IMR-90 (cell line): Measurements from ENCODE around the gene CPLX1. TPM values are rescaled to one million over a fixed set of nuclear protein-coding genes. Genes with fewer than 3 reads are reported as not detected.
"Not testable (repeated sequence)": the region's sequence is repeated elsewhere in the genome, so short reads cannot be mapped to it uniquely, and the experiment has no call there.

Source experiments
- ATAC-seq: fragments of 200-7000 bp; cut with Tn5 transposase; 2 replicates; pipeline ENCODE4 v1.9.1; 2020; ENCODE audit warnings: low read depth, mild to moderate bottlenecking, moderate library complexity
- BruUV-seq: library from RNA; stranded (reverse); fragments of 400-500 nt; replicated peaks from 2 replicates; lab custom pipeline; 2021; lab: Mats Ljungman, UMichigan
- CTCF ChIA-PET: fragments of 300-600 bp; formaldehyde crosslinking; extraction: SDS; loops from one replicate; lab custom pipeline; 2021; ENCODE audit warnings: antibody characterized with exemption; lab: Yijun Ruan, JAX
- POLR2A ChIA-PET: fragments of 300-600 bp; sonication (Branson Sonifier 250); formaldehyde crosslinking; loops from one replicate; lab custom pipeline; 2022; ENCODE audit warnings: antibody characterized with exemption; ENCODE audit not compliant: unreplicated experiment; lab: Charles Lee
- DNase-seq: peaks from one replicate; pipeline ENCODE4 v3.0.0; 2013
- H2AFZ ChIP-seq: replicated peaks from 2 replicates; pipeline ENCODE3; 2013; ENCODE audit warnings: low read length, mild to moderate bottlenecking; ENCODE audit not compliant: poor library complexity
- H2AK5ac ChIP-seq: 2 replicates; pipeline ENCODE4 v1.6.1; 2013; ENCODE audit warnings: low read depth, low read length, inconsistent platforms
- H2AK9ac ChIP-seq: replicated peaks from 2 replicates; pipeline ENCODE3; 2013; ENCODE audit warnings: mild to moderate bottlenecking, low read depth, low read length, moderate library complexity; ENCODE audit not compliant: poor library complexity
- H2BK120ac ChIP-seq: 2 replicates; pipeline ENCODE4 v1.6.1; 2013; ENCODE audit warnings: low read depth, low read length, inconsistent platforms
- H2BK15ac ChIP-seq: 3 replicates; pipeline ENCODE4 v1.6.1; 2013; ENCODE audit warnings: low read depth, low read length, inconsistent platforms
- H2BK20ac ChIP-seq: 2 replicates; pipeline ENCODE4 v1.6.1; 2013; ENCODE audit warnings: low read depth, mild to moderate bottlenecking, inconsistent platforms, low read length, moderate library complexity
- H2BK5ac ChIP-seq: 2 replicates; pipeline ENCODE4 v1.6.1; 2013; ENCODE audit warnings: mild to moderate bottlenecking, low read depth, low read length, inconsistent platforms; ENCODE audit not compliant: poor library complexity, severe bottlenecking
- H3K14ac ChIP-seq: replicated peaks from 2 replicates; pipeline ENCODE4 v1.6.1; 2013; ENCODE audit warnings: low read depth, low read length, inconsistent platforms
- H3K18ac ChIP-seq: 2 replicates; pipeline ENCODE4 v1.6.1; 2013; ENCODE audit warnings: low read depth, low read length, control low read depth
- H3K23ac ChIP-seq: 2 replicates; pipeline ENCODE4 v1.6.1; 2013; ENCODE audit warnings: low read depth, low read length, inconsistent platforms
- H3K27ac ChIP-seq: 2 replicates; pipeline ENCODE4 v1.5.1; 2013; ENCODE audit warnings: mild to moderate bottlenecking, control low read depth, low read length; ENCODE audit not compliant: insufficient read depth
- H3K27me3 ChIP-seq: 2 replicates; pipeline ENCODE4 v1.6.1; 2013; ENCODE audit warnings: low read length; ENCODE audit not compliant: control insufficient read depth, insufficient read depth
- H3K36me3 ChIP-seq: 2 replicates; pipeline ENCODE4 v1.6.1; 2013; ENCODE audit warnings: low read length, mixed read lengths; ENCODE audit not compliant: control insufficient read depth, insufficient read depth
- H3K4ac ChIP-seq: 2 replicates; pipeline ENCODE4 v1.6.1; 2013; ENCODE audit warnings: low read depth, low read length, inconsistent platforms
- H3K4me1 ChIP-seq: 2 replicates; pipeline ENCODE4 v1.6.1; 2013; ENCODE audit warnings: low read length, mixed read lengths; ENCODE audit not compliant: control insufficient read depth, insufficient read depth
- H3K4me2 ChIP-seq: 2 replicates; pipeline ENCODE4 v1.6.1; 2013; ENCODE audit warnings: low read depth, mild to moderate bottlenecking, control low read depth, low read length, moderate library complexity
- H3K4me3 ChIP-seq: 2 replicates; pipeline ENCODE4 v1.5.1; 2013; ENCODE audit warnings: low read depth, mild to moderate bottlenecking, control low read depth, low read length, moderate library complexity; ENCODE audit not compliant: insufficient read depth
- H3K56ac ChIP-seq: 2 replicates; pipeline ENCODE4 v1.6.1; 2013; ENCODE audit warnings: low read length, inconsistent platforms; ENCODE audit not compliant: insufficient read depth; ENCODE audit errors: extremely low read depth
- H3K79me1 ChIP-seq, 2 experiments: 2 replicates each; pipeline ENCODE4 v1.6.1; 2013; ENCODE audit warnings: low read length in 2 of 2, inconsistent platforms in 1 of 2, low read depth in 1 of 2
- H3K9ac ChIP-seq: 2 replicates; pipeline ENCODE4 v1.6.1; 2013; ENCODE audit warnings: low read depth, low read length, control low read depth
- H3K9me1 ChIP-seq: 2 replicates; pipeline ENCODE4 v1.6.1; 2013; ENCODE audit warnings: low read length, inconsistent platforms; ENCODE audit not compliant: insufficient read depth
- H3K9me3 ChIP-seq: 2 replicates; pipeline ENCODE4 v1.6.1; 2013; ENCODE audit warnings: low read length; ENCODE audit not compliant: control insufficient read depth, insufficient read depth
- H4K20me1 ChIP-seq: 2 replicates; pipeline ENCODE4 v1.6.1; 2013; ENCODE audit warnings: low read length, inconsistent platforms; ENCODE audit not compliant: insufficient read depth
- H4K5ac ChIP-seq: 2 replicates; pipeline ENCODE4 v1.6.1; 2013; ENCODE audit warnings: mild to moderate bottlenecking, low read depth, low read length, control low read depth
- H4K8ac ChIP-seq, 2 experiments: 2 replicates each; pipeline ENCODE4 v1.6.1; 2013; ENCODE audit warnings: low read depth in 2 of 2, low read length in 2 of 2, control low read depth in 1 of 2, inconsistent platforms in 1 of 2
- H4K91ac ChIP-seq: 2 replicates; pipeline ENCODE4 v1.6.1; 2013; ENCODE audit warnings: low read depth, low read length, inconsistent platforms; ENCODE audit not compliant: insufficient read depth
- WGBS, 2 experiments: methylation state at CpG; one replicate each; pipeline versions ENCODE4 v1.1.5 to v1.1.7; 2013; ENCODE audit warnings: missing lambda C conversion rate in 2 of 2; ENCODE audit not compliant: insufficient read length in 1 of 2; ENCODE audit errors: extremely low coverage in 2 of 2; 5-methylcytosine and 5-hydroxymethylcytosine counted together
- dilution Hi-C: fragments of 300-500 bp; cut with HindIII; formaldehyde crosslinking; loops from one replicate; pipeline ENCODE4 v1.14.3; 2018; ENCODE audit warnings: low sequenced_read_pairs; ENCODE audit not compliant: unreplicated experiment
- in situ Hi-C: fragments of 300-500 bp; cut with MboI; formaldehyde crosslinking; loops from 3 replicates; pipeline ENCODE4 v1.14.3; 2019; ENCODE audit warnings: low sequenced_read_pairs, inconsistent platforms, mixed read lengths
- intact Hi-C: fragments of 100-400 bp; cut with micrococcal nuclease; formaldehyde crosslinking; loops from 2 replicates; pipeline ENCODE4 v1.10.0; 2022
- polyA plus RNA-seq, 3 experiments: library from polyadenylated mRNA; depleted of rRNA; stranded (reverse); fragments of >200 nt; gene quantifications; 2 replicates each; pipeline ENCODE4 v1.2.3, GENCODE V29; 2012; ENCODE audit warnings: low replicate concordance in 1 of 3
- total RNA-seq: library from RNA; depleted of rRNA; stranded (reverse); fragments of >200 nt; gene quantifications from 2 replicates; pipeline ENCODE4 v1.2.3, GENCODE V29; 2012

Gene CPLX1
- total and polyA plus RNA-seq, 2 of the 4 experiments (the other 2 are of a cell fraction), result 0.05 TPM; not detected in 1

DNA sequence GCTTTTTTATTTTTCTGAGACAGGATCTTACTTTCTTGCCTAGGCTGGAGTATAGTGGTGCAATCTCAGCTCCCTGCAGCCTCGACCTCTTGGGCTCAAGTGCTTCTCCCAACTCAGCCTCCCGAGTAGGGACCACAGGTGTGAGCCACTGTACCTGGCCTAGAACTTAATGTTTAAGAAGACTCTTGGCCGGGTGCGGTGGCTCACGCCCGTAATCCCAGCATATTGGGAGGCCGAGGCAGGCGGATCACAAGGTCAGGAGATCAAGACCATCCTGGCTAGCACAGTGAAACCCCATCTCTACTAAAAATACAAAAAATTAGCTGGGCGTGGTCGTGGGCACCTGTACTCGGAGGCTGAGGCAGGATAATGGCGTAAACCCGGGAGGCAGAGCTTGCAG lies 72.7 kb downstream of the CPLX1 start:
- H2BK15ac ChIP-seq, H3K27ac ChIP-seq, ATAC-seq, H2AK9ac ChIP-seq, POLR2A ChIA-PET, BruUV-seq, H3K27me3 ChIP-seq, H3K4ac ChIP-seq, H2BK5ac ChIP-seq, H3K9me3 ChIP-seq, dilution Hi-C loops, H2AK5ac ChIP-seq, H3K4me1 ChIP-seq, H3K4me2 ChIP-seq, intact Hi-C loops, H4K8ac ChIP-seq, H2BK20ac ChIP-seq, H4K91ac ChIP-seq, H4K5ac ChIP-seq, H2AFZ ChIP-seq, H3K14ac ChIP-seq, H3K4me3 ChIP-seq, DNase-seq, H3K56ac ChIP-seq, H3K23ac ChIP-seq, in situ Hi-C loops, H3K9ac ChIP-seq, H3K18ac ChIP-seq, H2BK120ac ChIP-seq: not testable (repeated sequence)
- peaks cover 10% of the 10 kb centered on the region for H3K9me1 ChIP-seq
- peaks cover 28 to 60% of the 10 kb centered on the region in 2 experiments for H3K79me1 ChIP-seq
- peaks cover 58% of the 10 kb centered on the region for H3K36me3 ChIP-seq
- WGBS, 2 experiments, result 100% methylated on average over 3 of the region's 13 CpGs; no CpG with 5 or more reads in 1 of the 2 experiments
- CTCF ChIA-PET, result interaction anchor here (0.6 kb wide), 1 partner anchor 137 kb away, joined by 8 read pairs; no protein-coding TSS in a partner anchor
- peaks cover 49% of the 10 kb centered on the region for H4K20me1 ChIP-seq
